Chondrocyte (in vitro differentiated cells): ENCODE data around the gene STKLD1. TPM values are rescaled to one million over a fixed set of nuclear protein-coding genes. Genes with fewer than 3 reads are reported as not detected.

Source experiments
- DNase-seq: peaks from one replicate; pipeline ENCODE4 v3.0.0; 2021; ENCODE audit warnings: mixed read lengths, low spot score
- H3K27ac Mint-ChIP-seq: one replicate; pipeline ENCODE4 v1.8.0; 2021; ENCODE audit warnings: mild to moderate bottlenecking, moderate library complexity, mixed read lengths; ENCODE audit not compliant: unreplicated experiment
- H3K27me3 Mint-ChIP-seq: 2 replicates; pipeline ENCODE4 v1.8.0; 2021; ENCODE audit warnings: low read depth, mixed read lengths
- H3K36me3 Mint-ChIP-seq: 2 replicates; pipeline ENCODE4 v1.8.0; 2021; ENCODE audit warnings: low read depth, mixed read lengths
- H3K4me1 Mint-ChIP-seq: 2 replicates; pipeline ENCODE4 v1.8.0; 2021; ENCODE audit warnings: low read depth, mild to moderate bottlenecking, mixed read lengths
- H3K4me3 Mint-ChIP-seq: one replicate; pipeline ENCODE4 v1.8.0; 2021; ENCODE audit warnings: mild to moderate bottlenecking, moderate library complexity, mixed read lengths; ENCODE audit not compliant: unreplicated experiment
- H3K9me3 Mint-ChIP-seq: 2 replicates; pipeline ENCODE4 v1.8.0; 2021; ENCODE audit warnings: low read depth, mixed read lengths
- CTCF ChIP-seq: fragments of 200-600 bp; sonication (generic); IDR thresholded peaks from 2 replicates; pipeline ENCODE4 v1.5.0; 2021; ENCODE audit warnings: antibody characterized with exemption, mild to moderate bottlenecking, moderate library complexity
- total RNA-seq: library from RNA; stranded (reverse); gene quantifications from 3 replicates; pipeline ENCODE4 v1.2.1, GENCODE V29; 2021

STKLD1 gene
- total RNA-seq, 1 donor from 2014 or later, result 1.8 TPM

- no peaks in the 10 kb centered on the region for H3K9me3 Mint-ChIP-seq
- no peak for TF ChIP-seq CTCF
- H3K4me3 Mint-ChIP-seq, result no peak overlapping the region
- peaks cover 32% of the 10 kb centered on the region for H3K36me3 Mint-ChIP-seq
- H3K27me3 Mint-ChIP-seq, result no peaks in the 10 kb centered on the region
- DNase-seq, result no peak
- peaks cover 47% of the 10 kb centered on the region for H3K4me1 Mint-ChIP-seq
- no peak overlapping the region for H3K27ac Mint-ChIP-seq
Observed at GRCh38 chr9:133367778-133368177, 8.4 kb upstream of the STKLD1 start.

- peaks cover 51% of the 10 kb centered on the region for H3K4me1 Mint-ChIP-seq
- peaks cover 28% of the 10 kb centered on the region for H3K36me3 Mint-ChIP-seq
- peak overlapping the region; percentile 63 for H3K27ac Mint-ChIP-seq
- no peaks in the 10 kb centered on the region for H3K27me3 Mint-ChIP-seq
- H3K4me3 Mint-ChIP-seq, result no peak overlapping the region
- H3K9me3 Mint-ChIP-seq, result no peaks in the 10 kb centered on the region
- DNase-seq, result no peak
- TF ChIP-seq CTCF, result no peak
Observed at GRCh38 chr9:133368249-133368881, 7.8 kb upstream of the STKLD1 start.

GRCh38 chr9:133369422-133369821 is 6.7 kb upstream of the STKLD1 start:
- H3K27me3 Mint-ChIP-seq, result no peaks in the 10 kb centered on the region
- no peak for TF ChIP-seq CTCF
- peaks cover 57% of the 10 kb centered on the region for H3K4me1 Mint-ChIP-seq
- no peaks in the 10 kb centered on the region for H3K9me3 Mint-ChIP-seq
- H3K27ac Mint-ChIP-seq, result peak overlapping the region; percentile 13
- H3K36me3 Mint-ChIP-seq, result peaks cover 20% of the 10 kb centered on the region
- H3K4me3 Mint-ChIP-seq, result no peak overlapping the region
- no peak for DNase-seq

- no peak overlapping the region for H3K4me3 Mint-ChIP-seq
- H3K4me1 Mint-ChIP-seq, result peaks cover 62% of the 10 kb centered on the region
- H3K27me3 Mint-ChIP-seq, result no peaks in the 10 kb centered on the region
- DNase-seq, result no peak
- H3K36me3 Mint-ChIP-seq, result peaks cover 20% of the 10 kb centered on the region
- H3K27ac Mint-ChIP-seq, result peak overlapping the region; percentile 28
- no peaks in the 10 kb centered on the region for H3K9me3 Mint-ChIP-seq
- no peak for TF ChIP-seq CTCF
Observed at GRCh38 chr9:133369933-133370332, 6.2 kb upstream of the STKLD1 start.

- Mint-ChIP-seq H3K36me3 (peaks cover 17% of the 10 kb centered on the region), H3K4me3 (no peak overlapping the region), H3K27ac (peak overlapping the region; percentile 24), H3K27me3 (no peaks in the 10 kb centered on the region), H3K4me1 (peaks cover 62% of the 10 kb centered on the region), H3K9me3 (no peaks in the 10 kb centered on the region)
- TF ChIP-seq CTCF, result no peak
- no peak for DNase-seq
Observed at GRCh38 chr9:133370685-133371084, 5.5 kb upstream of the STKLD1 start.
